NCI-H1694 (cell line): Measurements from ENCODE around the gene IQGAP2.

Source experiments
- DNase-seq: peaks from one replicate; lab custom pipeline; 2025; lab: John Stamatoyannopoulos, UW

The IQGAP2 gene

GRCh38 chr5:76385540-76385939, 17.5 kb upstream of the IQGAP2 start:
- DNase-seq = no peak

GRCh38 chr5:76386360-76386759, 16.7 kb upstream of the IQGAP2 start:
- no peak for DNase-seq

- DNase-seq = no peak
Measured at GRCh38 chr5:76388236-76388635, 14.8 kb upstream of the IQGAP2 start.

- DNase-seq = no peak
Measured at GRCh38 chr5:76388791-76389512, 14.1 kb upstream of the IQGAP2 start.

- no peak for DNase-seq
Measured at GRCh38 chr5:76389513-76390154, 13.5 kb upstream of the IQGAP2 start.

- DNase-seq = no peak
Measured at GRCh38 chr5:76391014-76391413, 12.1 kb upstream of the IQGAP2 start.

- DNase-seq = no peak
Measured at GRCh38 chr5:76393035-76393680, 9.9 kb upstream of the IQGAP2 start.

- no peak for DNase-seq
Measured at GRCh38 chr5:76397200-76397599, 5.9 kb upstream of the IQGAP2 start.

GRCh38 chr5:76399268-76399667, 3.8 kb upstream of the IQGAP2 start:
- DNase-seq = no peak

- DNase-seq = no peak
Measured at GRCh38 chr5:76400466-76400865, 2.6 kb upstream of the IQGAP2 start.

GRCh38 chr5:76401801-76402250, 1.3 kb upstream of the IQGAP2 start:
- no peak for DNase-seq

GRCh38 chr5:76402251-76402885, 717 bp upstream of the IQGAP2 start:
- DNase-seq = no peak

GRCh38 chr5:76403766-76404222, 709 bp downstream of the IQGAP2 start:
- no peak for DNase-seq

- no peak for DNase-seq
Measured at GRCh38 chr5:76404223-76405211, 1.4 kb downstream of the IQGAP2 start.

GRCh38 chr5:76406014-76406413, 2.9 kb downstream of the IQGAP2 start:
- DNase-seq = no peak

GRCh38 chr5:76406673-76407072, 3.6 kb downstream of the IQGAP2 start:
- no peak for DNase-seq

- no peak for DNase-seq
Measured at GRCh38 chr5:76408104-76408654, 5.1 kb downstream of the IQGAP2 start.

- no peak for DNase-seq
Measured at GRCh38 chr5:76412511-76412910, 9.4 kb downstream of the IQGAP2 start.

- DNase-seq = no peak
Measured at GRCh38 chr5:76413746-76414145, 10.7 kb downstream of the IQGAP2 start.

GRCh38 chr5:76414788-76415187, 11.7 kb downstream of the IQGAP2 start:
- DNase-seq = no peak

- no peak for DNase-seq
Measured at GRCh38 chr5:76415855-76416254, 12.8 kb downstream of the IQGAP2 start.
